ENCODE results near the gene WFDC12.
A peak's percentile ranks its signal among the peaks of the same experiment; 100 is the strongest.
"Not testable (repeated sequence)": the region's sequence is repeated elsewhere in the genome, so short reads cannot be mapped to it uniquely, and the experiment has no call there.

WFDC12 gene

DNA sequence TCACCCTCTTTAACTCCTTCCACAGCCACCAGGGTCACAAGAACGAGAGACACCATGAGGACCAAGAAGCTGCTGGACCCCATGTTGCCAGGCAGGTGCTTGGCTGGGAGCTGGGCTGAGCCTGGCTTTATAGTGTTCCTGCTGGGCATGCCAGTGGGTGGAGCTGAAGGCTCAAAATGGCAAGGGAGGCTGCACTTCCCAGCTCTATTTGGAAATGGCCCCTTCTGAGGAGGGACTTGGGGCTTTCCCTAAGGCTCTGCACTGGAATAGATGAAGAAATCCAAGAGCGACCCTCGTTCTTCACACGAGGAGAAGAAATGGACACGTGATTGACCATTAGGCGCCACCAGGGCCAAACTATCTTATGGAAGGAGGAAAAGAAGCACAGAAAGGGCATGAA is at the start of gene WFDC12:
WFDC12 (minus strand) TSS at position 101 of the 400 bp plus-strand sequence; CDS start at position 83, 18 bp downstream.
- DNase-seq, result no peak

GRCh38 chr20:45173522-45173921 is 49.3 kb upstream of the WFDC12 start:
- no peak for DNase-seq

DNA sequence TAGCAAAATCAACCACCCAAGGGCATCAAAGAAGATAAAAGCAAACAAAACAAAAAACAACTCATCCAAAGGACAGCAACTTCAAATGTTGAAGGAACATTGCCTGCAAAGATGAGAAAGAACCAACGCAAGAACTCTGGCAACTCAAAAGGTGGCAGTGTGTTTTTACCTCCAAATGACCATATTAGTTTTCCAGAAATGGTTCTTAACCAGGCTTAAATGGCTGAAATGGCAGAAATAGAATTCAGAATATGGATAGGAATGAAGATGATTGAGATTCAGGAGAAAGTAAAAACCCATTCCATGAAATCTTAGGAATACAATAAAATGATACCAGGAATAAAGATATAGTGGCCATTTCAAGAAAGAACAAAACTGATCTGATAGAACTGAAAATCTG is 40.6 kb upstream of the WFDC12 start:
- no peak for DNase-seq

- DNase-seq, result no peak
Observed at GRCh38 chr20:45163083-45163803, 39.0 kb upstream of the WFDC12 start.

DNA sequence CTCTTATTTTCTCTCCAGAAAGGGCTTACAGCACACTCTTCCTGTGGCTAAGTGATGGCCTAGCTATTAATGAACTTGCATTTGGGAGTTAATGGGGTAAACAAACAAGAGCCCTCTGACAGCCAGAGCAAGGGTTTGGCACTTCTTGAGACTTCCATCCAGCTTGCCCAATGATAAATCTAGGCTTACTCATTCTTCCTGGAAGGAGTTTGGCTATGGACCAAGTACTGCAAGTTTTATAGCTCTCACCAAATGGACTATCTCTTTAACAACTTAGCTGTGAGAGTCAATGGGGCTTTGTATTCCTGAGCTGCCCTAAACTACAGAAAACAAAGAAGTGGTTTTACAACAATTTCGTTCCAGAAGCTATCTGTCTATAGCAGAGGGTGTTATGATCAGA is 33.7 kb upstream of the WFDC12 start:
- DNase-seq, result no peak

- no peak for DNase-seq
Observed at GRCh38 chr20:45156713-45157112, 32.4 kb upstream of the WFDC12 start.

DNA sequence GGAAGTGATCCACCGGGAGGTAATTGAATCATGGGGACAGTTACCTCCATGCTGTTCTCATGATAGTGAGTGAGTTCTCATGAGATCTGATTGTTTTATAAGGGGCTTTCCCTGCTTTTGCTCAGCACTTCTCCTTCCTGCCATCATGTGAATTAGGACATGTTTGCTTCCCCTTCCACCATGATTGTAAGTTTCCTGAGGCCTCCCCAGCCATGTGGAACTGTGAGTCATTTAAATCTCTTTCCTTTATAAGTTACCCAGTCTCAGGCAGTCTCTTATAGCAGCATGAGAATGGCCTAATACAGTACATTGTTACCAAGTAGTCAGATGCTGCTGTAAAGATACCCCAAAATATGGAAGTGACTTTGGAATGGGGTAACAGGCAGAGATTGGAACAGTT is 30.5 kb upstream of the WFDC12 start:
- not testable (repeated sequence) for DNase-seq

- DNase-seq, result no peak
Observed at GRCh38 chr20:45154183-45154582, 29.9 kb upstream of the WFDC12 start.

DNA sequence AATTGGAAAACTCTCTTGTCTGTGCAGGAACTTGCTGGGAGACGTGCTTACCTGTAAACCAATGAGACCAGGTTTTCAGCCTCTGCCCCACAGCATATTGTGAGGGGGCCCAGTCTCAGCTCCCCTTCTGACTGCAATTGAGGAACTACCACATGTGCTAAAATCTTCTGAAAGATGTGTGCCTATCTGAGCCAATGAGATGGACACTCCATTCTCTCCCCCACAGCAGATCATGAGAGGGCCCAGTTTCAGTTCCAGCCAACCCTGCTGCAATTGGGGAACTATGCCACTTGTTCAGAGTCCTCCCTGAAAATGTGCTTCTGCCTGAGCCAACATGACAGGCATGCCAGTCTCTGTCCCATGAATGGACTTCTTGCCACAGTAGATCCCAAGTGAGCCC is 29.5 kb upstream of the WFDC12 start:
- DNase-seq, result no peak

GRCh38 chr20:45153147-45153546 is 28.9 kb upstream of the WFDC12 start:
- DNase-seq, result no peak

- DNase-seq, result no peak
Observed at GRCh38 chr20:45152405-45152804, 28.1 kb upstream of the WFDC12 start.

- DNase-seq, result no peak
Observed at GRCh38 chr20:45149062-45149461, 24.8 kb upstream of the WFDC12 start.

DNA sequence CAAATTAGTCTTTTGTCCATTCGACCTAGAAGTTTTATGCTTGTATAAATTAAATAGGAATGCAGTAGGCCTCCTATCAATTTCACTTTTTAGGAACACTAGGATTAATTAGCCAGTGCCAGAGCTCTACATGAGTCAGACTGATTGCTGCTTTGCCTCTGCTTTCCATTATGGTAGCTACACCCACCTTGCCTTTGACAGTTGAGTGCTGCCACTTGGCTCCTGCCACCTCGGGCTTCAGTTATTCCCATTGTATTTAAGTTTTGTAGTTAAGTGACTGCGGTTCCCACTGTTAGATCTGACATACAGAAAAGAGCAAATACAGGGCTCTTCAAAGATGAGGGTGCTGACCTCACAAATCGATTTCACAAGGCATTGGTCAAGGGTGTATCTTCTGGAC is 16.6 kb upstream of the WFDC12 start:
- no peak for DNase-seq

GRCh38 chr20:45139733-45140375 is 15.6 kb upstream of the WFDC12 start:
- DNase-seq, result not testable (repeated sequence)

GRCh38 chr20:45138561-45139300 is 14.5 kb upstream of the WFDC12 start:
- peak; percentile 23 to 24 for DNase-seq

DNA sequence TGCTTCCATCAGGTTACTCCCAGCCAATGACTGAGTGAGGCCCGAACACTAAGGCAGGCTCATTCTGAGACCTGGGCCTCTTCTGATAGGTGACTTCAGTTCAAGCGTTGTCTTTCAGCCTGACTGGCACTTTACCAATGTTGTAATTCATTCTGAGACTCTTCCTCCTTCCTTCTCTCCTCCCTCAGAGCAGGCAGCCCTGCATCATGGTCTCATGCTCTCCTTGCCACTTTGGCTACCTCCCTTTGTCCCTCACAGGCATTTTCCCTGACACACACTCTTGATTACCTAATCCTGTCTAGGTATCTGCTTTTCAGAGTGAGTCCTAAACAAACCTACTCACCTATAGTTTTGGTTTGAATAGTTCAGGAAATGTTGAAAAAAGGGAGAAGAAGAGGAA is 12.6 kb upstream of the WFDC12 start:
- DNase-seq, result no peak

- no peak for DNase-seq
Observed at GRCh38 chr20:45128099-45128498, 3.8 kb upstream of the WFDC12 start.

DNA sequence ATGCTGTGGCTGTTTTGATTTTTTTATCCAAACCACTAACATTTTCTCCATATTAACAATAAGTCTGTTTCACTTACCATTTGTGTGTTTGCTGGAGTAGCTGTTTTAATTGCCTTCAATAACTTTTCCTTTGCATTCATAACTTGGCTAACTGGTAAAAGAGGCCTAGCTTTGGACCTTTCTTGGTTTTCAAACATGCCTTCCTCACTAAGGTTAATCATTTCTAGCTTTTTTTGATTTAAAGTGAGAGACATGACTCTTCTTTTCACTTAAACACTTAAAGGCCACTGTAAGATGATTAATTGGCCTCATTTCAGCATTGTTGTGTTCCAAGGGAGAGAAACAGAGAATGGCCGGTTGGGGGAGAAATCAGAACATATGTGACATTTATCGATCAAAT is 2.9 kb downstream of the WFDC12 start:
- DNase-seq, result no peak

- DNase-seq, result no peak
Observed at GRCh38 chr20:45119556-45120266, 4.6 kb downstream of the WFDC12 start.

GRCh38 chr20:45118028-45118427 is 6.2 kb downstream of the WFDC12 start:
- DNase-seq, result no peak

- DNase-seq, result no peak
Observed at GRCh38 chr20:45117581-45117980, 6.7 kb downstream of the WFDC12 start.

GRCh38 chr20:45115829-45116228 is 8.4 kb downstream of the WFDC12 start:
- no peak for DNase-seq

GRCh38 chr20:45115386-45115774 is 8.9 kb downstream of the WFDC12 start:
- DNase-seq, result no peak

Measured in activated CD4-positive, alpha-beta T cell treated with anti-CD3 and anti-CD28 coated beads, Interleukin-2, amount 50 U/mL, for 4 hours (primary cell).